ENCODE results near the gene CHRNG. TPM values are rescaled to one million over a fixed set of nuclear protein-coding genes. Genes with fewer than 3 reads are reported as not detected.

CHRNG gene
- total RNA-seq, 1 experiment from 2014 or later, result not detected

DNA sequence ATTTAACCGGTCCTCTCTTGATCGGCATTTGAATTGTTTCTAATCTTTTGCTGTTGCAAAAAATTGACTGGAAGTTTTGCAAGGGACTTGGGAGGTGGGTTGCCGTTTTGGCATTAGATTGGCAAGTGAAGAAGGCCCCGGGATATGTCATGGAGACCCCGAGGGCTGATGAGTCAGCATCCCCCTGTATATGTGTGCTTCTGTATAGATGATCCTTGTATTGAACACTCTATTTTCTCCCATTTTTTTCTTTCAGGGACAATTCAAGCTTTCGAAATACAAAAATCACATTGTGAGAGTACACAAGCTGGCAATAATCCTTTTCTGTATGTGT, 41.1 kb downstream of the CHRNG start:
- H3K4me3 ChIP-seq (ENCODE audit: insufficient read depth, low read depth, low read length), result no peak overlapping the region
- peaks cover 1% of the 10 kb centered on the region for H3K36me3 ChIP-seq (replicated peaks; ENCODE audit: control insufficient read depth, insufficient read depth, low read length)
- no peaks in the 10 kb centered on the region for H3K27me3 ChIP-seq (ENCODE audit: control insufficient read depth, insufficient read depth, low read length)
- no peak for DNase-seq

DNA sequence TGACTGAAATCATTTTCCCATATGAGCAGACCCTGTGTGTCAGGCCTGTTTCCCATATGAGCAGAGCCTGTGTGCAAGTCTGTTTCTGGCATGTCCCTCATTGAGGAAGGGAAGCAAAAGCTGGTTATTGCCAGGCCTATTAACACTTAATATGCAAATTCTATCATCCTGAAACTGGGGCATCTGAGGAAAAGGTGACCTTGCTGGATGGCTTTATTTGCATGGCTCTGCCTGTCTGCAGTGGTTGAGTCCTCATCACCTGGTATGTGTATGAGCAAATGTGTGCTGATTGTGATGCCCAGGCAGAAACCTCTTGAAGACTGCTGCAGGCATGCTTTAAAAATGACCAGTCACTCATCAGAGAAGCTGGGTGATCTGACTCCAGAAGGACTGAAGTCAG, 42.2 kb downstream of the CHRNG start:
- no peak for DNase-seq
- no peak overlapping the region for H3K4me3 ChIP-seq (ENCODE audit: insufficient read depth, low read depth, low read length)
- H3K27me3 ChIP-seq (ENCODE audit: control insufficient read depth, insufficient read depth, low read length), result no peaks in the 10 kb centered on the region
- peaks cover 1% of the 10 kb centered on the region for H3K36me3 ChIP-seq (replicated peaks; ENCODE audit: control insufficient read depth, insufficient read depth, low read length)

DNA sequence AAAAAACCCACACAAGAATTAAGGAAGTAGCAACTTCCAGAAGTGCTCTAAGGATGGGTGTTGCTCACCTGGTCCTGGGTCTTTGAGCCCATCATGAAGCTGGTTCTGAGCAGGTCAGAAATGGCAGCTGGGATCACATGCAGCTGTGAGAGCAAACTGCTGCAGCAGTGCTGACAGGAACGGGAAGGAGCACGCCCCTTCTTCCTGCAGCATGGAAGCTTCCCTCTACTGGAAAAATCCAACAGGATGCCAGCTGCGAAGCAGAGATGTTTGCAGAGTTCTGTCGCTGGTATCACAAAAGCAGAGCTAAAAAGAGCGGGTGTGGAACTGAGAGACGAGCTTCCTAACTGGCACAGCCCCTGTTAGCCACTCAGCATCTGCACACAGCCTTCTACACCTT, 44.7 kb downstream of the CHRNG start:
- Histone ChIP-seq H3K36me3 (replicated peaks; ENCODE audit: control insufficient read depth, insufficient read depth, low read length) (peaks cover 1% of the 10 kb centered on the region), H3K4me3 (ENCODE audit: insufficient read depth, low read depth, low read length) (no peak overlapping the region), H3K27me3 (ENCODE audit: control insufficient read depth, insufficient read depth, low read length) (no peaks in the 10 kb centered on the region)
- DNase-seq, result no peak

DNA sequence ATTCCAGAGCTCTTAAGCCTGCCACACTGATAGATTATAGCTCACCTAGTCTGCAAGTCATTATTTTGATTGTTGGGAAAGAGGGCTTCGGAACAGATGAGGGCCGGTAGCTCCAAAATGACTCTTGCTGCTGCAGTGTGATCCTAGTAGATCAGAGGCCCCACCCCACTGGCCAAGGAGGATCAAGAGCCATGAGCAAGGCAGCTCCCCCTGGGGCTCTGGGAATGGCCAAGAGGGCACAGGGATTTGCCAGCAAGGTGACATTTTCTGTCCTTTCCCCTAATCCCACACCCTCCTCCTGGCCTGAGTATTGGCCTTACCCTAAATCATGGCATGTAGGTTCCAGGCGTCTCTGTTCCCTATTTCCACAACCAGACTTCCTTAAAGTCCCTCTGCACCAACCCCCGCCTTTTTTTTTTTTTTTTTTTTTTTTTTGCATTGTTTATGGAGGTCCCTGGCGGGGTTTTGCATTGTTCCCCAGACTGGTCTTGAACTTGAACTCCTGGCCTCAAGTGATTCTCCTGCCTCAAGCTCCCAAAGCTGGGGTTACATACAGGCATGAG, 47.5 kb downstream of the CHRNG start:
- peak; percentile 51 for DNase-seq
- Histone ChIP-seq H3K4me3 (ENCODE audit: insufficient read depth, low read depth, low read length) (no peak overlapping the region), H3K36me3 (replicated peaks; ENCODE audit: control insufficient read depth, insufficient read depth, low read length) (peaks cover 1% of the 10 kb centered on the region), H3K27me3 (ENCODE audit: control insufficient read depth, insufficient read depth, low read length) (no peaks in the 10 kb centered on the region)

DNA sequence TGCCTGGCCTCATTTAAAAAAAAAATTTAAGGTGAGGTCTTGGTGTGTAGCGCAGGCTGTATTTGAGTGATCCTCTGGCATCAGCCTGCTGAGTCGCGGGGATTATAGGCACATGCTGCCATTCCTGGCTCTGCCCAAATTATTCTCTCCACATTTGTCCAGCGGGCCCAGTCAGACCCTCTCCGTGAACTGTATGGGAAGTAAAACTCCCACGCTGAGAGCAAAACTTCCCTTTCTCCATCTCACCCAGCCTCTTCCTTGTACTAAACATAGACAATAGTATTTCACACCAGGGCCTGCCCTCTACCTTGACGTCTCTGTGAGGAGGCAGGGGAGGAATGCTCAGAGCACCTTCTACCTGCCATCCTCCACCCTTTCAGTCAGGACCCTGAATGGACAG, 48.0 kb downstream of the CHRNG start:
- Histone ChIP-seq H3K36me3 (replicated peaks; ENCODE audit: control insufficient read depth, insufficient read depth, low read length) (peaks cover 1% of the 10 kb centered on the region), H3K27me3 (ENCODE audit: control insufficient read depth, insufficient read depth, low read length) (no peaks in the 10 kb centered on the region), H3K4me3 (ENCODE audit: insufficient read depth, low read depth, low read length) (no peak overlapping the region)
- DNase-seq, result no peak

DNA sequence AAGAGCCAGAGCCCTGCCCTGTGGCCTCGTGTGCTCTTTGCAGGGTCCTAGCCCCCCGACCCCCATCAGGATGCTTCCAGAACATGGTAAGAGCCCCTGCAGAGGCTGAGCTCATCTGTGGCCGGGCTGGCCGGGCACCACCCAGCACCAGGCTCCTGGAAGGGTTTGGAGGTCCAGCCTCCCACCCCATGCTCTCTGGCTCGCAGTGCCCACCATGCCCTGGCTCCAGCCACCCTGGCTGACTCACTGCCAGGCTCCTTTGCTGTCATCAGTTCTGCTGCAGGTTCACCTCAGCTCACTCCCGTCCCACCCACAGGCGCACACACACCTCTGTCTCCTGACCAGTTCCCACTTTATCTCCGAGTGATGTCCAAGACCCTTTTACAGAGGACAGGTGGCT, 48.5 kb downstream of the CHRNG start:
- no peak overlapping the region for H3K4me3 ChIP-seq (ENCODE audit: insufficient read depth, low read depth, low read length)
- no peaks in the 10 kb centered on the region for H3K27me3 ChIP-seq (ENCODE audit: control insufficient read depth, insufficient read depth, low read length)
- peaks cover 1% of the 10 kb centered on the region for H3K36me3 ChIP-seq (replicated peaks; ENCODE audit: control insufficient read depth, insufficient read depth, low read length)
- no peak for DNase-seq

DNA sequence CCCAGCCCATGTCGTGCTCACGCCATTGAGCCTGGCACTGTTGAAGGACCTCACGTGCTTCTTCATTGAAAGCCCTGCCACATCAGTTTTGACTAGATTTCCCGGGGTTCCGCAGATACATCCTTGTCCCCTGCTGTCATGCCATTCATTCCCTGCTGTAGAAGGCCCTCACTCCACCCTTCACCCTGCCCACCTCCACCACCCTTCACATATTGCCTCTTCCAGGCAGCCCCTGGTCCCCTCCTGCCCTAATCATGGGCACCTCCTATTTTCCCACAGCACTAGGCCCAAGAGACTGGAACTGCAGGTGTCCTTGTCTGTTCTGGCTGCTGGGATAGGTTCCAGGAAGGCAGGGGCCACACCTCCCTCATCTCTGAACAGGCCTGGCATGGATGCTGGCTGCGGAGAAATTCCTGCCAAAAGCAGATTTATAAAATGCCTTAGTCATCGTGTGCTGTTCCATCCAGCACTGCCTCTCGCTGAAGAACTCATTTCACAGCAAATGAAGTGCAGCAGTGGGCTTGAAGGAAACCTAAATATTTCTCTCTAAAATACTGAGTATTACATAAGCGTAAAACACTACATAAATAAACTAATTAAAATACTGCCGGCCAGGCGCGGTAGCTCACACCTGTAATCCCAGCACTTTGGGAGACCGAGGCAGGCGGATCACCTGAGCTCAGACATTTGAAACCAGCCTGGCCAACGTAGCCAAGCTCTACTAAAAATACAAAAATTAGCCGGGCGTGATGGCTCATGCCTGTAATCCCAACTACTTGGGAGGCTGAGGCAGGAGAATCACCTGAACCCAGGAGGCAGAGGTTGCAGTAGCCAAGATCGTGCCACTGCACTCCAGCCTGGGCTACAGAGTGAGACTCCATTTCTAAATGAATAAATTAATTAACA, 49.4 kb downstream of the CHRNG start:
- H3K27me3 ChIP-seq (ENCODE audit: control insufficient read depth, insufficient read depth, low read length), result no peaks in the 10 kb centered on the region
- H3K36me3 ChIP-seq (replicated peaks; ENCODE audit: control insufficient read depth, insufficient read depth, low read length), result peaks cover 1% of the 10 kb centered on the region; the same call in 1 of the 2 replicates
- no peak overlapping the region for H3K4me3 ChIP-seq (ENCODE audit: insufficient read depth, low read depth, low read length)
- DNase-seq, result no peak

DNA sequence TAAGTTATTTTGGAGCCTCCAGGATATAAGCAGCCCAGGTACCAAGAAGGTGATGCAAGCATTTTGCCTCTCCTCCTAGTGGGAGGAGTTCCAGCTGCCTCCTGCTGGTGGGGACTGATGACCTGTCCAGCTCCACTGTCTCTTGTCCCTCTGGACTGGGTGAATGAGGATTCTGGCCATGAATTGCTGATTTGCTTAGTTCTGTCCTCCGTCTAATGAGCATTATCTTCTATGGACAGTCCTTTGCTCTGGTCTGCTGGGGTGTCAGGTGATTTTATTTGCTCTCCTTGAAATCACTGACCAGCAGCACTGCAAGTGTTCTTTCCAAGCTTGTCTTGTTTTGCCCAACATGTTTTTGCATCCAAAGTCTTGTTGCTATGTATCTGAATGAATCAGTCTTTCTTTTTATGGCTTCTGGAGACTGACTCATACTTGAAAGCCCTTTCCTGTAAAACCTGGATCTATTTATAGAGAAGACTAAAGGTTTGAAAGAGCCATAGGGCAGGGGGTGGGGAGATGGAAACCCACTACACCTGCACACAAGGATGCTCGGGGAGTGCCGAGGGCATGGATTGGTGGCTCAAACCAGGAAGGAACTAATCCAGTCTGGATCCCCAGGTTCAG, 53.4 kb downstream of the CHRNG start:
- no peaks in the 10 kb centered on the region for H3K27me3 ChIP-seq (ENCODE audit: control insufficient read depth, insufficient read depth, low read length)
- no peak overlapping the region for H3K4me3 ChIP-seq (ENCODE audit: insufficient read depth, low read depth, low read length)
- no peaks in the 10 kb centered on the region for H3K36me3 ChIP-seq (replicated peaks; ENCODE audit: control insufficient read depth, insufficient read depth, low read length)
- no peak for DNase-seq

DNA sequence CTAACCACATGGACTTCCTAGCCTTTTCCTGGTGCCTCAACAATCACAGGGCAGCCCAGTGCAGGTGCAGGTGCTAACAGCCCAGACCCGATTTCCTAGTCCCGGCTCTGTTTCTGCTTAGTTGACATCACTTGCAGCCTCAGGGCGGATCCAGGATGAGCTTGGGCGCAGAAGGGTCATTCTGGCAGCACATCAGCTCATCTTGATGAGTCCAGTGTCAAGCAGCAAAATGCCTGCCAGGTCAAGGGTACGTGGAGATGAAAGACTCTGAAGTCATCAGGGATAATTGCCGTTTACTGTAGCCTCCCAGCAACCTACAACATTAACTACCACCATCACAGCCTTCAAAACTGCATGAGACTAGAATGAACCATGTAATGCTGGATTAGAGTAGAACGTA, 54.5 kb downstream of the CHRNG start:
- Histone ChIP-seq H3K27me3 (ENCODE audit: control insufficient read depth, insufficient read depth, low read length) (no peaks in the 10 kb centered on the region), H3K36me3 (replicated peaks; ENCODE audit: control insufficient read depth, insufficient read depth, low read length) (no peaks in the 10 kb centered on the region), H3K4me3 (ENCODE audit: insufficient read depth, low read depth, low read length) (no peak overlapping the region)
- DNase-seq, result no peak

Other genes with a start within 250 kb of the CHRNG start
- 0.15 and 0.69 TPM in 2 replicates for gene ALPP, start 160.9 kb upstream of the CHRNG start, total RNA-seq (2014; rRNA removed; shearing (Covaris generic))
- gene ALPG, start 132.8 kb upstream of the CHRNG start, total RNA-seq (2014; rRNA removed; shearing (Covaris generic)), result 0.21 and 0.89 TPM in 2 replicates
- 0.10 TPM in 1 of 2 replicates, not detected in the other for gene ALPI, start 83.5 kb upstream of the CHRNG start, total RNA-seq (2014; rRNA removed; shearing (Covaris generic))
- gene ECEL1, start 51.9 kb upstream of the CHRNG start, total RNA-seq (2014; rRNA removed; shearing (Covaris generic)), result 12.5 and 17.2 TPM in 2 replicates
- gene PRSS56, start 19.3 kb upstream of the CHRNG start, total RNA-seq (2014; rRNA removed; shearing (Covaris generic)), result not detected in 2 replicates
- not detected in 2 replicates for gene CHRND, start 13.5 kb upstream of the CHRNG start, total RNA-seq (2014; rRNA removed; shearing (Covaris generic))
- gene TIGD1, start 10.9 kb downstream of the CHRNG start, total RNA-seq (2014; rRNA removed; shearing (Covaris generic)), result 5.0 and 8.0 TPM in 2 replicates
- 64.6 and 65.3 TPM in 2 replicates for gene EIF4E2, start 11.0 kb downstream of the CHRNG start, total RNA-seq (2014; rRNA removed; shearing (Covaris generic))
- gene EFHD1, start 93.9 kb downstream of the CHRNG start, total RNA-seq (2014; rRNA removed; shearing (Covaris generic)), result 3.8 and 4.3 TPM in 2 replicates
- gene GIGYF2, start 157.6 kb downstream of the CHRNG start, total RNA-seq (2014; rRNA removed; shearing (Covaris generic)), result 34.5 and 56.1 TPM in 2 replicates
- gene KCNJ13, start 236.9 kb downstream of the CHRNG start, total RNA-seq (2014; rRNA removed; shearing (Covaris generic)), result not detected in 2 replicates

Data from H7 (cell line).